ENCODE data around the gene PATZ1. TPM values are rescaled to one million over a fixed set of nuclear protein-coding genes. Genes with fewer than 3 reads are reported as not detected.

The PATZ1 gene
- total RNA-seq, 1 donor from 2014 or later = 37.4 TPM

GRCh38 chr22:31347251-31348008 is 1.3 kb upstream of the PATZ1 start:
- POLR2A ChIA-PET = interaction anchor here (0.5 to 2.8 kb wide), 19 partner anchors 24 to 1581 kb away, joined by 3 to 68 read pairs (median 6); partner anchors contain the start of genes DRG1, EIF4ENIF1, LIMK2 and MORC2
- Mint-ChIP-seq H3K27me3 (no peaks in the 10 kb centered on the region), H3K4me3 (peak overlapping the region; percentile 85), H3K36me3 (ENCODE audit: low read depth) (peaks cover 22% of the 10 kb centered on the region), H3K4me1 (peaks cover 36% of the 10 kb centered on the region), H3K9me3 (no peaks in the 10 kb centered on the region), H3K27ac (peak overlapping the region; percentile 83)
- CTCF ChIA-PET = interaction anchor here (0.7 to 1.2 kb wide), 2 partner anchors 55 to 62 kb away, joined by 3 read pairs; partner anchors contain the start of gene PIK3IP1
- no peak for TF ChIP-seq CTCF (IDR thresholded peaks at IDR 0.05)
- ATAC-seq (ENCODE audit: low read depth) = peak; percentile 19
- intact Hi-C loops (cut with micrococcal nuclease) = loop anchor here (1.0 to 10.0 kb wide), 7 partner anchors 52 to 1743 kb away; partner anchors contain the start of genes DRG1, LIMK2, MORC2 and NF2
- DNase-seq = peak; percentile 61

- Mint-ChIP-seq H3K27ac (peak overlapping the region; percentile 83), H3K4me1 (peaks cover 42% of the 10 kb centered on the region), H3K4me3 (peak overlapping the region; percentile 85), H3K9me3 (no peaks in the 10 kb centered on the region), H3K27me3 (no peaks in the 10 kb centered on the region), H3K36me3 (ENCODE audit: low read depth) (peaks cover 28% of the 10 kb centered on the region)
- TF ChIP-seq CTCF (IDR thresholded peaks at IDR 0.05) = no peak
- intact Hi-C loops (cut with micrococcal nuclease) = loop anchor here (1.0 to 10.0 kb wide), 8 partner anchors 53 to 1742 kb away; partner anchors contain the start of genes DRG1, LIMK2, MORC2 and NF2
- ATAC-seq (ENCODE audit: low read depth) = peak; percentile 6
- ChIA-PET POLR2A (interaction anchor here (0.6 to 2.8 kb wide), 26 partner anchors 9 to 1158 kb away, joined by 3 to 68 read pairs (median 4); partner anchors contain the start of genes DEPDC5, DRG1, EIF4ENIF1 and MORC2), CTCF (interaction anchor here (0.7 to 1.2 kb wide), 2 partner anchors 55 to 63 kb away, joined by 3 read pairs; partner anchors contain the start of gene PIK3IP1)
- peak; percentile 50 for DNase-seq
Measured at GRCh38 chr22:31346733-31347250, 646 bp upstream of the PATZ1 start.

- Mint-ChIP-seq H3K36me3 (ENCODE audit: low read depth) (peaks cover 38% of the 10 kb centered on the region), H3K27me3 (no peaks in the 10 kb centered on the region), H3K4me1 (peaks cover 50% of the 10 kb centered on the region), H3K27ac (peak overlapping the region; percentile 80), H3K9me3 (no peaks in the 10 kb centered on the region), H3K4me3 (peak overlapping the region; percentile 83)
- TF ChIP-seq CTCF (IDR thresholded peaks at IDR 0.05) = peak; percentile 56
- CTCF ChIA-PET = interaction anchor here (0.7 to 1.9 kb wide), 2 partner anchors 53 to 54 kb away, joined by 3 to 8 read pairs; partner anchors contain the start of genes DRG1 and PIK3IP1
- POLR2A ChIA-PET = interaction anchor here (0.5 to 2.8 kb wide), 26 partner anchors 8 to 921 kb away, joined by 3 to 68 read pairs (median 5); partner anchors contain the start of genes DEPDC5, DRG1, EIF4ENIF1 and MORC2
- DNase-seq = peak; percentile 89
- intact Hi-C loops (cut with micrococcal nuclease) = loop anchor here (1.0 to 10.0 kb wide), 7 partner anchors 144 to 1741 kb away; partner anchors contain the start of genes EIF4ENIF1, MORC2, NF2 and PRR14L
- ATAC-seq (ENCODE audit: low read depth) = peak; percentile 58
Measured at GRCh38 chr22:31345331-31346254, 553 bp downstream of the PATZ1 start.

GRCh38 chr22:31344578-31345330 is 1.4 kb downstream of the PATZ1 start:
- H3K9me3 Mint-ChIP-seq = no peaks in the 10 kb centered on the region
- ATAC-seq (ENCODE audit: low read depth) = peak; percentile 38
- peak overlapping the region; percentile 83 for H3K27ac Mint-ChIP-seq
- peaks cover 58% of the 10 kb centered on the region for H3K4me1 Mint-ChIP-seq
- peak; percentile 63 for DNase-seq
- no peak for TF ChIP-seq CTCF (IDR thresholded peaks at IDR 0.05)
- H3K4me3 Mint-ChIP-seq = peak overlapping the region; percentile 83
- CTCF ChIA-PET = interaction anchor here (0.7 to 1.9 kb wide), 2 partner anchors 52 to 55 kb away, joined by 3 to 8 read pairs; partner anchors contain the start of genes DRG1 and PIK3IP1
- H3K36me3 Mint-ChIP-seq (ENCODE audit: low read depth) = peaks cover 47% of the 10 kb centered on the region
- POLR2A ChIA-PET = interaction anchor here (0.6 to 2.4 kb wide), 9 partner anchors 14 to 483 kb away, joined by 3 to 17 read pairs (median 4); partner anchors contain the start of genes DRG1 and PIK3IP1
- H3K27me3 Mint-ChIP-seq = no peaks in the 10 kb centered on the region
- intact Hi-C loops (cut with micrococcal nuclease) = loop anchor here (1.0 to 10.0 kb wide), 6 partner anchors 53 to 1740 kb away; partner anchors contain the start of genes EIF4ENIF1, NF2 and PRR14L
